Panc1 (cell line): Measurements from ENCODE around the gene SOX21. TPM values are rescaled to one million over a fixed set of nuclear protein-coding genes. Genes with fewer than 3 reads are reported as not detected.

ENCODE experiments used
- ATAC-seq: fragments of 200-7000 bp; cut with Tn5 transposase; 2 replicates; pipeline ENCODE4 v1.9.1; 2020; ENCODE audit warnings: mild to moderate bottlenecking, moderate library complexity
- BruUV-seq: library from RNA; stranded (reverse); fragments of 400-500 nt; replicated peaks from 2 replicates; lab custom pipeline; 2021; lab: Mats Ljungman, UMichigan
- CTCF ChIA-PET: fragments of 300-600 bp; sonication (Branson Sonifier 250); formaldehyde crosslinking; loops from one replicate; lab custom pipeline; 2022; ENCODE audit warnings: antibody characterized with exemption; lab: Charles Lee
- POLR2A ChIA-PET: fragments of 300-600 bp; sonication (Branson Sonifier 250); formaldehyde crosslinking; loops from one replicate; lab custom pipeline; 2022; ENCODE audit warnings: antibody characterized with exemption; lab: Charles Lee
- DNase-seq: peaks from one replicate; pipeline ENCODE4 v3.0.0-alpha.2; 2010; ENCODE audit warnings: low read depth, low spot score
- H3K27ac ChIP-seq: 2 replicates; pipeline ENCODE4 v1.5.1; 2011; ENCODE audit warnings: mild to moderate bottlenecking, low read length, inconsistent platforms
- H3K27me3 ChIP-seq: fragments of 200-500 bp; sonication (Bioruptor generic); 2 replicates; pipeline ENCODE4 v1.6.0; 2014; ENCODE audit warnings: low read length, inconsistent platforms; ENCODE audit not compliant: control insufficient read depth, insufficient read depth
- H3K36me3 ChIP-seq: fragments of 200-500 bp; sonication (Bioruptor generic); 2 replicates; pipeline ENCODE4 v1.5.1; 2014; ENCODE audit warnings: inconsistent platforms, mild to moderate bottlenecking, low read length, moderate library complexity; ENCODE audit not compliant: control insufficient read depth, insufficient read depth
- H3K4me1 ChIP-seq: 2 replicates; pipeline ENCODE4 v1.5.1; 2011; ENCODE audit warnings: inconsistent platforms, mild to moderate bottlenecking, low read length, moderate library complexity; ENCODE audit not compliant: control insufficient read depth, insufficient read depth
- H3K4me3 ChIP-seq, 2 experiments: 2 replicates each; pipeline ENCODE4 v1.5.1; 2011 to 2012; ENCODE audit warnings: low read depth in 2 of 2, low read length in 2 of 2, mild to moderate bottlenecking in 2 of 2, inconsistent platforms in 1 of 2, moderate library complexity in 1 of 2
- H3K9me3 ChIP-seq: fragments of 200-500 bp; sonication (Bioruptor generic); 2 replicates; pipeline ENCODE4 v1.5.1; 2014; ENCODE audit warnings: low read depth, mild to moderate bottlenecking, inconsistent platforms, low read length, moderate library complexity; ENCODE audit not compliant: control insufficient read depth, insufficient read depth
- POLR2AphosphoS5 ChIP-seq: IDR thresholded peaks from 2 replicates; pipeline ENCODE4 v1.6.1; 2012; ENCODE audit warnings: mild to moderate bottlenecking, low read depth, low read length, moderate library complexity
- SIN3A ChIP-seq: IDR thresholded peaks from 2 replicates; pipeline ENCODE4 v1.6.1; 2012; ENCODE audit warnings: low read depth, mild to moderate bottlenecking, low read length, moderate library complexity, borderline replicate concordance; ENCODE audit not compliant: insufficient read depth
- TCF7L2 ChIP-seq: IDR thresholded peaks from 2 replicates; pipeline ENCODE4 v1.6.1; 2011; ENCODE audit warnings: mild to moderate bottlenecking, low read depth, low read length, inconsistent platforms
- in situ Hi-C: cut with HindIII; loops from 2 replicates; pipeline ENCODE4 v1.10.0; 2016; ENCODE audit warnings: low sequenced_read_pairs, low pct_unique_long_range_greater_than_20kb
- intact Hi-C: fragments of 100-400 bp; cut with micrococcal nuclease; formaldehyde crosslinking; loops from one replicate; pipeline ENCODE4 v1.10.0; 2022; ENCODE audit not compliant: unreplicated experiment
- total RNA-seq: library from RNA; stranded (reverse); gene quantifications from one replicate; pipeline ENCODE4 v1.2.1, GENCODE V29; 2021; ENCODE audit not compliant: unreplicated experiment
- TF ChIP-seq, protein P1 (sequence below): fragments of 450-650 bp; IDR thresholded peaks from 2 replicates; pipeline ENCODE4 v1.5.1; 2017; ENCODE audit warnings: mild to moderate bottlenecking
- TF ChIP-seq, protein P2 (sequence below), 2 experiments: IDR thresholded peaks; 2 replicates each; pipeline ENCODE4 v1.6.1; 2011 to 2012; ENCODE audit warnings: low read depth in 2 of 2, control low read depth in 1 of 2, low read length in 1 of 2, mild to moderate bottlenecking in 1 of 2, moderate library complexity in 1 of 2; ENCODE audit not compliant: insufficient read depth in 1 of 2

The SOX21 gene
- total RNA-seq, 1 experiment from 2014 or later, result 3.5 TPM

GRCh38 chr13:94674609-94675348, 37.6 kb downstream of the SOX21 start:
- Histone ChIP-seq H3K27me3 (no peaks in the 10 kb centered on the region), H3K9me3 (no peaks in the 10 kb centered on the region), H3K4me3 (no peak overlapping the region), H3K27ac (no peak overlapping the region), H3K4me1 (no peaks in the 10 kb centered on the region), H3K36me3 (no peaks in the 10 kb centered on the region)
- DNase-seq (peak; percentile 38), ATAC-seq (peak; percentile 51; the same call in 1 of the 2 replicates)
- POLR2A ChIA-PET, result no interaction called here
- TF ChIP-seq, protein P1, sequence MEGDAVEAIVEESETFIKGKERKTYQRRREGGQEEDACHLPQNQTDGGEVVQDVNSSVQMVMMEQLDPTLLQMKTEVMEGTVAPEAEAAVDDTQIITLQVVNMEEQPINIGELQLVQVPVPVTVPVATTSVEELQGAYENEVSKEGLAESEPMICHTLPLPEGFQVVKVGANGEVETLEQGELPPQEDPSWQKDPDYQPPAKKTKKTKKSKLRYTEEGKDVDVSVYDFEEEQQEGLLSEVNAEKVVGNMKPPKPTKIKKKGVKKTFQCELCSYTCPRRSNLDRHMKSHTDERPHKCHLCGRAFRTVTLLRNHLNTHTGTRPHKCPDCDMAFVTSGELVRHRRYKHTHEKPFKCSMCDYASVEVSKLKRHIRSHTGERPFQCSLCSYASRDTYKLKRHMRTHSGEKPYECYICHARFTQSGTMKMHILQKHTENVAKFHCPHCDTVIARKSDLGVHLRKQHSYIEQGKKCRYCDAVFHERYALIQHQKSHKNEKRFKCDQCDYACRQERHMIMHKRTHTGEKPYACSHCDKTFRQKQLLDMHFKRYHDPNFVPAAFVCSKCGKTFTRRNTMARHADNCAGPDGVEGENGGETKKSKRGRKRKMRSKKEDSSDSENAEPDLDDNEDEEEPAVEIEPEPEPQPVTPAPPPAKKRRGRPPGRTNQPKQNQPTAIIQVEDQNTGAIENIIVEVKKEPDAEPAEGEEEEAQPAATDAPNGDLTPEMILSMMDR, result peak; percentile 83
- TF ChIP-seq, protein P2, sequence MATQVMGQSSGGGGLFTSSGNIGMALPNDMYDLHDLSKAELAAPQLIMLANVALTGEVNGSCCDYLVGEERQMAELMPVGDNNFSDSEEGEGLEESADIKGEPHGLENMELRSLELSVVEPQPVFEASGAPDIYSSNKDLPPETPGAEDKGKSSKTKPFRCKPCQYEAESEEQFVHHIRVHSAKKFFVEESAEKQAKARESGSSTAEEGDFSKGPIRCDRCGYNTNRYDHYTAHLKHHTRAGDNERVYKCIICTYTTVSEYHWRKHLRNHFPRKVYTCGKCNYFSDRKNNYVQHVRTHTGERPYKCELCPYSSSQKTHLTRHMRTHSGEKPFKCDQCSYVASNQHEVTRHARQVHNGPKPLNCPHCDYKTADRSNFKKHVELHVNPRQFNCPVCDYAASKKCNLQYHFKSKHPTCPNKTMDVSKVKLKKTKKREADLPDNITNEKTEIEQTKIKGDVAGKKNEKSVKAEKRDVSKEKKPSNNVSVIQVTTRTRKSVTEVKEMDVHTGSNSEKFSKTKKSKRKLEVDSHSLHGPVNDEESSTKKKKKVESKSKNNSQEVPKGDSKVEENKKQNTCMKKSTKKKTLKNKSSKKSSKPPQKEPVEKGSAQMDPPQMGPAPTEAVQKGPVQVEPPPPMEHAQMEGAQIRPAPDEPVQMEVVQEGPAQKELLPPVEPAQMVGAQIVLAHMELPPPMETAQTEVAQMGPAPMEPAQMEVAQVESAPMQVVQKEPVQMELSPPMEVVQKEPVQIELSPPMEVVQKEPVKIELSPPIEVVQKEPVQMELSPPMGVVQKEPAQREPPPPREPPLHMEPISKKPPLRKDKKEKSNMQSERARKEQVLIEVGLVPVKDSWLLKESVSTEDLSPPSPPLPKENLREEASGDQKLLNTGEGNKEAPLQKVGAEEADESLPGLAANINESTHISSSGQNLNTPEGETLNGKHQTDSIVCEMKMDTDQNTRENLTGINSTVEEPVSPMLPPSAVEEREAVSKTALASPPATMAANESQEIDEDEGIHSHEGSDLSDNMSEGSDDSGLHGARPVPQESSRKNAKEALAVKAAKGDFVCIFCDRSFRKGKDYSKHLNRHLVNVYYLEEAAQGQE (IDR thresholded peaks at IDR 0.05; ENCODE audit: insufficient read depth in 1 of 2, low read depth in 2 of 2, low read length in 1 of 2), result no peak
- no peak for TF ChIP-seq SIN3A
- TF ChIP-seq POLR2AphosphoS5, result no peak
- intact Hi-C loops, result loop anchor here (2.0 kb wide), 1 partner anchor 294 kb away; no protein-coding TSS in a partner anchor
- BruUV-seq, result no TSS peak
- in situ Hi-C loops, result no loop called here
- CTCF ChIA-PET, result interaction anchor here (0.6 to 0.9 kb wide), 2 partner anchors 24 to 39 kb away, joined by 3 read pairs; no protein-coding TSS in a partner anchor

GRCh38 chr13:94673851-94674250, 38.5 kb downstream of the SOX21 start:
- CTCF ChIA-PET, result interaction anchor here (0.7 kb wide), 2 partner anchors 293 to 366 kb away, joined by 4 to 7 read pairs; no protein-coding TSS in a partner anchor
- BruUV-seq, result no TSS peak

More at GRCh38 chr13:94673851-94674250, 38.5 kb downstream of the SOX21 start:
- intact Hi-C loops, result loop anchor here (2.0 kb wide), 1 partner anchor 295 kb away; no protein-coding TSS in a partner anchor
- DNase-seq (no peak), ATAC-seq (no peak)
- Histone ChIP-seq H3K4me1 (no peaks in the 10 kb centered on the region), H3K27me3 (no peaks in the 10 kb centered on the region), H3K27ac (no peak overlapping the region), H3K9me3 (no peaks in the 10 kb centered on the region), H3K4me3 (no peak overlapping the region), H3K36me3 (no peaks in the 10 kb centered on the region)
- POLR2A ChIA-PET, result no interaction called here
- in situ Hi-C loops, result no loop called here
- TF ChIP-seq SIN3A (no peak), TCF7L2 (no peak)
- TF ChIP-seq, protein P2 (IDR thresholded peaks at IDR 0.05; ENCODE audit: insufficient read depth in 1 of 2, low read depth in 2 of 2, low read length in 1 of 2), result no peak
